WTC11 (cell line): ENCODE results near the gene TP53INP2.

Experiments used
- CREB1 ChIP-seq: sonication (generic); formaldehyde crosslinking; IDR thresholded peaks from 2 replicates; pipeline ENCODE4 v1.8.0; 2023; ENCODE audit warnings: mild to moderate bottlenecking, missing genetic modification reagents
- SP1 ChIP-seq: sonication (generic); formaldehyde crosslinking; conservative IDR thresholded peaks from 2 replicates; pipeline ENCODE4 v1.8.1; 2022; ENCODE audit warnings: missing genetic modification reagents
- TF ChIP-seq, protein P1 (sequence below): sonication (generic); formaldehyde crosslinking; IDR thresholded peaks from 2 replicates; pipeline ENCODE4 v1.8.1; 2023; ENCODE audit warnings: mild to moderate bottlenecking, missing genetic modification reagents
- TF ChIP-seq, protein P2 (sequence below): fragments of 200-600 bp; IDR thresholded peaks from 2 replicates; pipeline ENCODE4 v1.8.0; 2022; ENCODE audit warnings: antibody characterized with exemption

DNA sequence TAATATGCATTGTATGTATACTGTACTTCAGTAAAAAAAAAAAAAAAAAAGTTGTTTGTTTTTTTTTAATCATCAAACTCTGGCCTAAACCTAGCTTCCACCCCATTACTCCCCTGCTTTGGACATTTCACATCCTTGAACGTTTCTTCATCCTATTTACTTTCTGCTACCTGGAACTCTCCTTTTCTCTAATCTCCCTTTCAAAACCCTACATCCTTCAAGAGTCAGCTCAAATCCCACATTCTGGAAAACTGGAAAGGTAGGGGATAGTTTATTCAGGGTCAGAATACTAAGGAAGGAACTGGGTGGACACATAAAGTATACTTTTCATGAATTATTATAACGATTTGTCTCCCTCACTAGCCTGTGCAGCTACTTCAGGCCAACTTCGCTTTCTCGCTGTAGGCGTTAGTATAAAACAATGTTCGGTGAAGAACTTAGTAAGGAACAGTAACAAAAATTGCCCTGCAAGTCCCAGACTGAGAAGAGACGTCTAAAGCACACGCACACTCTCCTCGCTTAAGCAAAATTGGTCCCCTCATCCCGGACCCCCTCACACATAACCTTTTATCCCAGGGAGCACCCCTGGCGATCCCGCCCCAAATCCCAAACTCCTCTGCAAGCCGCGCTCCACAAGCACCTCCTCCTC, 28.0 kb upstream of the TP53INP2 start:
- TF ChIP-seq, protein P1, sequence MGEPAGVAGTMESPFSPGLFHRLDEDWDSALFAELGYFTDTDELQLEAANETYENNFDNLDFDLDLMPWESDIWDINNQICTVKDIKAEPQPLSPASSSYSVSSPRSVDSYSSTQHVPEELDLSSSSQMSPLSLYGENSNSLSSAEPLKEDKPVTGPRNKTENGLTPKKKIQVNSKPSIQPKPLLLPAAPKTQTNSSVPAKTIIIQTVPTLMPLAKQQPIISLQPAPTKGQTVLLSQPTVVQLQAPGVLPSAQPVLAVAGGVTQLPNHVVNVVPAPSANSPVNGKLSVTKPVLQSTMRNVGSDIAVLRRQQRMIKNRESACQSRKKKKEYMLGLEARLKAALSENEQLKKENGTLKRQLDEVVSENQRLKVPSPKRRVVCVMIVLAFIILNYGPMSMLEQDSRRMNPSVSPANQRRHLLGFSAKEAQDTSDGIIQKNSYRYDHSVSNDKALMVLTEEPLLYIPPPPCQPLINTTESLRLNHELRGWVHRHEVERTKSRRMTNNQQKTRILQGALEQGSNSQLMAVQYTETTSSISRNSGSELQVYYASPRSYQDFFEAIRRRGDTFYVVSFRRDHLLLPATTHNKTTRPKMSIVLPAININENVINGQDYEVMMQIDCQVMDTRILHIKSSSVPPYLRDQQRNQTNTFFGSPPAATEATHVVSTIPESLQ (CRISPR knock-in tag) = no peak
- TF ChIP-seq, protein P2, sequence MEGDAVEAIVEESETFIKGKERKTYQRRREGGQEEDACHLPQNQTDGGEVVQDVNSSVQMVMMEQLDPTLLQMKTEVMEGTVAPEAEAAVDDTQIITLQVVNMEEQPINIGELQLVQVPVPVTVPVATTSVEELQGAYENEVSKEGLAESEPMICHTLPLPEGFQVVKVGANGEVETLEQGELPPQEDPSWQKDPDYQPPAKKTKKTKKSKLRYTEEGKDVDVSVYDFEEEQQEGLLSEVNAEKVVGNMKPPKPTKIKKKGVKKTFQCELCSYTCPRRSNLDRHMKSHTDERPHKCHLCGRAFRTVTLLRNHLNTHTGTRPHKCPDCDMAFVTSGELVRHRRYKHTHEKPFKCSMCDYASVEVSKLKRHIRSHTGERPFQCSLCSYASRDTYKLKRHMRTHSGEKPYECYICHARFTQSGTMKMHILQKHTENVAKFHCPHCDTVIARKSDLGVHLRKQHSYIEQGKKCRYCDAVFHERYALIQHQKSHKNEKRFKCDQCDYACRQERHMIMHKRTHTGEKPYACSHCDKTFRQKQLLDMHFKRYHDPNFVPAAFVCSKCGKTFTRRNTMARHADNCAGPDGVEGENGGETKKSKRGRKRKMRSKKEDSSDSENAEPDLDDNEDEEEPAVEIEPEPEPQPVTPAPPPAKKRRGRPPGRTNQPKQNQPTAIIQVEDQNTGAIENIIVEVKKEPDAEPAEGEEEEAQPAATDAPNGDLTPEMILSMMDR = no peak
- TF ChIP-seq CREB1 = no peak
- TF ChIP-seq SP1 (CRISPR knock-in tag) = no peak
